Measurements from ENCODE around the gene RPS5.
"Not testable (repeated sequence)": the region's sequence is repeated elsewhere in the genome, so short reads cannot be mapped to it uniquely, and the experiment has no call there.

Gene RPS5

DNA sequence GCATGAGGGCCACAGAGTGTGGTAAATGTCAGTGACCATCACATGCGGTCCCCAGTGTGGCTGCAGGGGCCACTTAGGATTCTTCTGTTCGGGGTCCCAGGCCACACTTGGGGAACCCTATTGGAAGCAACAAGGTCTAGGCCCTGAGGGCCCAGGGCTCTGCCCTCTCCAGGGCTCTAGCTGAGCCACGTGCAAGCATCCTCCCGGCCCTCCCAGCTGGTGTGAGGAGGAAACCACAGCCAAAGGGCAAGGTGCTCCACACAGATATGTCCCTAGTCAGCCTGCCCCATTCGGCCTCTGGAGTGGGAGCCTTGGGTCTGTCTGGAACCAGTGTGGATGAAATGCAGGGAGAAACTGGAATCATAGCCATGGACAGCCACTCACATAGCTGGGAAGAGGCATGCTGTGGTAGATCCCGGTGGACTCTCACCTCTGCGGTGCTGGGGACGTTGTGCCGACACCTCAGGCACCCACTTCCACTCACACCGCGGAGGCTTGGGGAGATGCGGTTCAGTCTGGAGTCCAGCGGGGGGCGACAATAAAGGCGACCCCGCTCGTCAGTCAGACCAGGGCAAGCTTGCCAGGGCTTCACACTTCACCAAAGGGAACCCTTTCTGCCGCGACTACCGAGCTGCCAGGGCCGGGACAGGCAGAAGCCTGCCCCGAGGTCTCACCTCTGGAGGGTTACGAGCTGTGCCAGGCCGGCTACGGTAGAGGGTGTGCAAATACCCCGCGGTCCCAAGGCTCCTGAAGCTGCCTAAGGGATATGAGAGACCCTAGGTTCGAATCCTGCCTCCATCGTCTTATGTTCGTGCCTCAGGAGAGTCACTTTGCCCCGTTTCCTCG, 20.3 kb upstream of the RPS5 start:
- ChIA-PET CTCF (no interaction called here), POLR2A (no interaction called here)
- no peak for DNase-seq (ENCODE audit: extremely low spot score)
- TF ChIP-seq, protein P1, sequence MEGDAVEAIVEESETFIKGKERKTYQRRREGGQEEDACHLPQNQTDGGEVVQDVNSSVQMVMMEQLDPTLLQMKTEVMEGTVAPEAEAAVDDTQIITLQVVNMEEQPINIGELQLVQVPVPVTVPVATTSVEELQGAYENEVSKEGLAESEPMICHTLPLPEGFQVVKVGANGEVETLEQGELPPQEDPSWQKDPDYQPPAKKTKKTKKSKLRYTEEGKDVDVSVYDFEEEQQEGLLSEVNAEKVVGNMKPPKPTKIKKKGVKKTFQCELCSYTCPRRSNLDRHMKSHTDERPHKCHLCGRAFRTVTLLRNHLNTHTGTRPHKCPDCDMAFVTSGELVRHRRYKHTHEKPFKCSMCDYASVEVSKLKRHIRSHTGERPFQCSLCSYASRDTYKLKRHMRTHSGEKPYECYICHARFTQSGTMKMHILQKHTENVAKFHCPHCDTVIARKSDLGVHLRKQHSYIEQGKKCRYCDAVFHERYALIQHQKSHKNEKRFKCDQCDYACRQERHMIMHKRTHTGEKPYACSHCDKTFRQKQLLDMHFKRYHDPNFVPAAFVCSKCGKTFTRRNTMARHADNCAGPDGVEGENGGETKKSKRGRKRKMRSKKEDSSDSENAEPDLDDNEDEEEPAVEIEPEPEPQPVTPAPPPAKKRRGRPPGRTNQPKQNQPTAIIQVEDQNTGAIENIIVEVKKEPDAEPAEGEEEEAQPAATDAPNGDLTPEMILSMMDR (IDR thresholded peaks at IDR 0.05; ENCODE audit: control extremely low read depth, extremely low read depth, low read depth, missing control alignments), result no peak

DNA sequence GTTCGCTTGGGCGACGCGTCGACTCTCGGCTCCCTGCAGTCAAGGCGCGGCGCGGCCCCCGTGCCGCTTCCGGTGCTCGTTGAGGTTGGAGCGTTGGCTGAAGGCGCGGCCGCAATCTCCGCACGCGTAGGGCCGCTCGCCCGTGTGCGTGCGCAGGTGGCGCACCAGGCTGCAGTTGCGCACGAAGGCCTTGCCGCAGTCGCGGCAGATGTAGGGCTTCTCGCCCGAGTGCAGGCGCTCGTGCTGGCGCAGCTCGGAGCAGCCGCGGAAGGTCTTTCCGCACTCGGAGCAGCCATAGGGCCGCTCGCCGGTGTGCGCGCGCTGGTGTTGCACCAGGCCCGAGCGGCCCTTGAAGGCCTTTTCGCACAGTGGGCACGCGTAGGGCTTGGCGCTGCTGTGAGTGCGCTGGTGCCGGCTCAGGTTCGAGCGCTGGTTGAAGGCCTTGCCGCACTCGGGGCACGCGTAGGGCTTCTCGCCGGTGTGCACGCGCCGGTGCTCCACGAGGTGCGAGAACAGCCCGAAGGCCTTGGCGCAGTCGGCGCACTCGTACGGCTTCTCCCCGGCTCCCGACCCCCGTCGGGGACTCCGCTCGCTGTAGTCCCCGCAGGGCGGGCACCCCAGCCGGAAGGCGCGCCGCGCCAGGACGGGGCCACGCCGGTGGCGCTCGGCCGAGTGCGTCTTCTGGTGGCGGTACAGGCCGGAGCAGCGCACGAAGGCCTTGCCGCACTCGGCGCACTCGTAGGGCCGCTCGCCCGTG, 19.2 kb upstream of the RPS5 start:
- ChIA-PET POLR2A (no interaction called here), CTCF (no interaction called here)
- TF ChIP-seq, protein P1 (IDR thresholded peaks at IDR 0.05; ENCODE audit: control extremely low read depth, extremely low read depth, low read depth, missing control alignments), result no peak
- no peak for DNase-seq (ENCODE audit: extremely low spot score)

DNA sequence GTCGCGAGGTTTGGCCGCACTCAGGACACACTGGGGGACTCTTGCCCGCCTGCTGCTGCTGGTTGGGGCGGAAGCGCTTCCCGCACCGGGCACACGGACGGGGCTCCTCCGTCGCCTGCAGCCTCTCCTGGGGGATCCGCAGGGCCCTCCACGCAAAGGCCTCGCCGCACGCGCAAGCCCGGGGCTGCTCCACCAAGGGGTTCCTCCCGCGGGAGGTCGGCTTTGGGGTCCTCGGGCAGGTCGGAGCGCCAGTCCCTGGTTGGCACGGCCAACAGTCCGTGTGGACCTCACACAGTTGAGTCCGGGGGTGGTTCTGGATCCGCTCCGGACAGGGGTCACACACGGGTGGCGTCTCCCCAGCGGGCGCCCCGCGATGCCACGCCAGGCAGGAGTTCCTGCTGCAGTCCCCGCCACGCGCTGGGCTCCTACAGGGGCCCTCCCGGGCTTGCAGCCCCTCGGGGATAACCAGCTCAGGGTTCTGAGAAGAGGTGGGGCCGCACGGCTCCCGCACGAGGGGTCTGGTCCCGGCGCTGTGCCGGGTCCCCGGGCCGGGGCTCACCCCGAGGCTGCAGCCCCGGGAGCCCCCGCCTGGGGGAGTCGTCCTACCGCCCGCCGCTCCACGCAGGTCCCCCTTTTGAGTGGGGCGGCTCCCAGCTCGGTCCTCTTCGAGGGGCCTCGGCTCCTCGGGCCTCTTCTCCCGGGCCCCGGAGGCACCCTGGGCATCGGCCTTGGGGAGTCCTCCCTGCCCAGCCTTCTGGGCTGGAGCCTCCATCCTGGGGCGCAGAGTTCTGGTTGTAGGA, 18.3 kb upstream of the RPS5 start:
- CTCF ChIA-PET, result no interaction called here
- POLR2A ChIA-PET, result interaction anchor here (0.5 kb wide), 1 partner anchor 55 kb away, joined by 4 read pairs; no protein-coding TSS in a partner anchor
- no peak for DNase-seq (ENCODE audit: extremely low spot score)
- TF ChIP-seq, protein P1 (IDR thresholded peaks at IDR 0.05; ENCODE audit: control extremely low read depth, extremely low read depth, low read depth, missing control alignments), result no peak

DNA sequence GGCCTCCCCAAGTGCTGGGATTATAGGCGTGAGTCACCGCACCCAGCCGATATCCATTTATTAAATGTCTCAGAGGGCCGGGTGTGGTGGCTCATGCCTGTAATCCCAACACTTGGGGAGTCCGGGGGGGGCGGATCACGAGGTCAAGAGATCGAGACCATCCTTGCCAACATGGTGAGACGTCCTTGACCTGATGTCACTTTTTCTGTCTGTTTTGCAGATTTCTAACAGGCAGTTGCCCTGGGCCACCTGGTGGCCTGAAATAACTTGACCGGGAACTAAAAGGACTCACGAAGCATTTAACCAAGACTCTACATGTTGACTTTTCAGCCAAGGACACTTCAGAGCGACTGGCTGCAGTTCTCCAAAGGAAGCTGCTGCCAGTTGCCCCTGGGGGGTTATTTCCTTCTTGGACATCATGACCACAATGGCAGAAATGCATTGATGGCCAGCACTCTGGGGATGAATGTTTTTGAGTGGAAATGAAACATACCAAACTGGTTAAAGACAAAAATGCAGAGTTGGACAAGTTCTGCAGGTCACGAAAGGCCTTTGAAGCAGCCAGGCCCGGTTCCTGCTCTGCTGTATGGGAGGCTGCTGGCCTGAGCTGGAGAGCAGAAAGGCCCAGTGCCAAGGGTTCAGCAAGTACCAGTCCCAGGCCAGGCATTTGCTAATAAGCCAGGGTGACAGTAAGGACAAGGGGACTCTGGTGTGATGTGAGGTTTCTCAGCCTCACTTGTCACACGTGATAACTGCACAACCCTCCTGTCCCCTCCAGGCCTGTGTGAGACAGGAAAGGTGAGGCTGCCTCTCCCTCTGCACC, 14.5 kb upstream of the RPS5 start:
- DNase-seq (ENCODE audit: extremely low spot score), result no peak
- ChIA-PET CTCF (interaction anchor here (1.1 kb wide), 1 partner anchor 20 kb away, joined by 3 read pairs; no protein-coding TSS in a partner anchor), POLR2A (no interaction called here)
- TF ChIP-seq, protein P1 (IDR thresholded peaks at IDR 0.05; ENCODE audit: control extremely low read depth, extremely low read depth, low read depth, missing control alignments), result no peak

DNA sequence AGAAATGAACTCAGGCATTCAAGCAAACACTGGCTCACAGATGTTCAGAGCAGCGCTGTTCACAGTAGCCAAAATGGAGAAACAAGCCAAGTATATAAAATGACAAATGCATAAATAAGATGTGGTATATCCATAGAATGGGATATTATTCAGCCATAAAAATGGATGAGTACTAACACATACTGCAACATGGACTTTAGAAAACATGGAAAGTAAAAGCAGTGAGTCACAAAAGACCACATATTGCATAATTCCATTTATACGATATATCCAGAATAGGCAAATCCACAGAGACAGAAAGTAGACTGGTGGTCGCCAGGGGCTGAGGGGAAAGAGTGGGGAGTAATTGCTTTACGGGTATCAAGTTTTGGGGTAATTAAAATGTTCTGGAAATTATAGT, 12.9 kb upstream of the RPS5 start:
- ChIA-PET POLR2A (interaction anchor here (1.1 kb wide), 1 partner anchor 10 kb away, joined by 3 read pairs; no protein-coding TSS in a partner anchor), CTCF (interaction anchor here (0.9 kb wide), 1 partner anchor 11 kb away, joined by 5 read pairs; the partner anchor contains the start of gene ZNF497)
- TF ChIP-seq, protein P1 (IDR thresholded peaks at IDR 0.05; ENCODE audit: control extremely low read depth, extremely low read depth, low read depth, missing control alignments), result no peak
- no peak for DNase-seq (ENCODE audit: extremely low spot score)

DNA sequence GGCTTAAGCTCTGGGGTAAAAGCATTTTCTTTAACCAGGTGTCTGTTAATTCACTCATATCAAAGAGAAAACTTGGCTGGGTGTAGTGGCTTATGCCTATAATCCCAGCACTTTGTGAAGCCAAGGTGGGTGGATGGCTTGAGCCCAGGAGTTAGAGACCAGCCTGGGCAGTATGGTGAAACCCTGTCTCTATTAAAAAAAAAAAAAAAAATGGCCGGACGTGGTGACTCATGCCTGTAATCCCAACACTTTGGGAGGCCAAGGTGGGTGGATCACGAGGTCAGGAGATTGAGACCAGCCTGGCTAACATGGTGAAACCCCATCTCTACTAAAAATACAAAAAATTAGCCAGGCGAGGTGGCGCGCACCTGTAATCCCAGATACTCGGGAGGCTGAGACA, 10.3 kb upstream of the RPS5 start:
- POLR2A ChIA-PET; DNase-seq (ENCODE audit: extremely low spot score); CTCF ChIA-PET: not testable (repeated sequence)
